ENCODE results near the gene CWH43. TPM values are rescaled to one million over a fixed set of nuclear protein-coding genes. Genes with fewer than 3 reads are reported as not detected.

Gene CWH43
- total and polyA plus RNA-seq, 9 of the 15 experiments (the other 6 are each of a cell fraction or from before 2014, with no cell fraction given) = not detected

DNA sequence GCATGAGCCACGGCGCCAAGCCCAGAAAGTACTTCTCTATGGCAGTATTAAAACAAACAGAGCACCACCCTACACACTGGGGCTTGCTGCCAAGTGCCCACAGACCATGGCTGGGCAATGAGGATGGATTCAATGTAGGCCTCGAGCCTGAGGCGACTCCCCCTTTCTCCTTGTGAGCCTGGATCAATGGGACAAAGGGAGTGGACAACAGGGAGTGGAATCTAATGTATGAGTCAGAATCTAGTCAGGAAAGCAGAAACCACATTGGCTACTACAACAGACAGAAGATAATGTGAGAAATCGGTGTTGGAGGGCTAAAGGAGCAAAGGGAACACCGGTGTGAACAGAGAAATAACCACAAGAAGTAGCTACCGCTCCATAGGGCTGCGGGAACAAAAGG lies 41.8 kb upstream of the CWH43 start:
- H2AFZ ChIP-seq (ENCODE audit: low read depth, low read length) = peak overlapping the region; percentile 49
- no peak overlapping the region for H3K9ac ChIP-seq (ENCODE audit: insufficient read depth in 1 of 2, low read depth in 2 of 2, low read length in 2 of 2)
- TF ChIP-seq RBFOX2 (IDR thresholded peaks at IDR 0.05; ENCODE audit: low read depth, low read length) (no peak), GTF2A2 (tag; IDR thresholded peaks at IDR 0.05) (no peak), CBX1 (IDR thresholded peaks at IDR 0.05; ENCODE audit: low read depth) (no peak), ESRRB (CRISPR knock-in tag; IDR thresholded peaks at IDR 0.05; ENCODE audit: borderline replicate concordance) (no peak), GABPB1 (CRISPR knock-in tag; IDR thresholded peaks at IDR 0.05) (0 out of 2 replicates have a peak, but pooled peaks have one; percentile 20), ZNF75A (CRISPR knock-in tag; IDR thresholded peaks at IDR 0.05) (no peak), MCM2 (IDR thresholded peaks at IDR 0.05; ENCODE audit: low read depth) (no peak), NFE2L1 (tag; IDR thresholded peaks at IDR 0.05; ENCODE audit: borderline replicate concordance, low read depth) (no peak), ZNF12 (CRISPR knock-in tag; IDR thresholded peaks at IDR 0.05) (no peak), ZNF121 (CRISPR knock-in tag; conservative IDR thresholded peaks at IDR 0.05) (no peak), FOSL1 (tag; conservative IDR thresholded peaks at IDR 0.05) (0 out of 2 replicates have a peak, but pooled peaks have one; percentile 13), KAT2B (IDR thresholded peaks at IDR 0.05; ENCODE audit: low read depth, low read length) (no peak), ZEB2 (IDR thresholded peaks at IDR 0.05) (no peak)
- TF ChIP-seq, protein P1, sequence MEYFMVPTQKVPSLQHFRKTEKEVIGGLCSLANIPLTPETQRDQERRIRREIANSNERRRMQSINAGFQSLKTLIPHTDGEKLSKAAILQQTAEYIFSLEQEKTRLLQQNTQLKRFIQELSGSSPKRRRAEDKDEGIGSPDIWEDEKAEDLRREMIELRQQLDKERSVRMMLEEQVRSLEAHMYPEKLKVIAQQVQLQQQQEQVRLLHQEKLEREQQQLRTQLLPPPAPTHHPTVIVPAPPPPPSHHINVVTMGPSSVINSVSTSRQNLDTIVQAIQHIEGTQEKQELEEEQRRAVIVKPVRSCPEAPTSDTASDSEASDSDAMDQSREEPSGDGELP (CRISPR knock-in tag; IDR thresholded peaks at IDR 0.05; ENCODE audit: borderline replicate concordance) = peak; percentile 19; the same call in 1 of the 2 replicates
- TF ChIP-seq, protein P2, sequence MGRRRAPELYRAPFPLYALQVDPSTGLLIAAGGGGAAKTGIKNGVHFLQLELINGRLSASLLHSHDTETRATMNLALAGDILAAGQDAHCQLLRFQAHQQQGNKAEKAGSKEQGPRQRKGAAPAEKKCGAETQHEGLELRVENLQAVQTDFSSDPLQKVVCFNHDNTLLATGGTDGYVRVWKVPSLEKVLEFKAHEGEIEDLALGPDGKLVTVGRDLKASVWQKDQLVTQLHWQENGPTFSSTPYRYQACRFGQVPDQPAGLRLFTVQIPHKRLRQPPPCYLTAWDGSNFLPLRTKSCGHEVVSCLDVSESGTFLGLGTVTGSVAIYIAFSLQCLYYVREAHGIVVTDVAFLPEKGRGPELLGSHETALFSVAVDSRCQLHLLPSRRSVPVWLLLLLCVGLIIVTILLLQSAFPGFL (CRISPR knock-in tag; IDR thresholded peaks at IDR 0.05) = 0 out of 2 replicates have a peak, but pooled peaks have one; percentile 39
- TF ChIP-seq, protein P3, sequence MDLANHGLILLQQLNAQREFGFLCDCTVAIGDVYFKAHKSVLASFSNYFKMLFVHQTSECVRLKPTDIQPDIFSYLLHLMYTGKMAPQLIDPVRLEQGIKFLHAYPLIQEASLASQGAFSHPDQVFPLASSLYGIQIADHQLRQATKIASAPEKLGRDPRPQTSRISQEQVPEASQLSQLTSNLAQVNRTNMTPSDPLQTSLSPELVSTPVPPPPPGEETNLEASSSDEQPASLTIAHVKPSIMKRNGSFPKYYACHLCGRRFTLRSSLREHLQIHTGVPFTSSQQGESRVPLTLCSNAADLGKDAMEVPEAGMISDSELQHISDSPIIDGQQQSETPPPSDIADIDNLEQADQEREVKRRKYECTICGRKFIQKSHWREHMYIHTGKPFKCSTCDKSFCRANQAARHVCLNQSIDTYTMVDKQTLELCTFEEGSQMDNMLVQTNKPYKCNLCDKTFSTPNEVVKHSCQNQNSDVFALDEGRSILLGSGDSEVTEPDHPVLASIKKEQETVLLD (IDR thresholded peaks at IDR 0.05) = no peak
- peak; percentile 28 for ATAC-seq
- no peaks in the 10 kb centered on the region for H3K9me1 ChIP-seq (ENCODE audit: control insufficient read depth, insufficient read depth, low read length)
- peaks cover 0 to 4% of the 10 kb centered on the region in 2 experiments; a peak in 1 of 5 replicates for H3K27me3 ChIP-seq (ENCODE audit: control insufficient read depth in 2 of 2, insufficient read depth in 2 of 2, low read length in 2 of 2)
- peak; percentile 70 for FAIRE-seq
- WGBS (ENCODE audit: insufficient coverage, low coverage, missing lambda C conversion rate) = 34% methylated on average over 8 of the region's 8 CpGs
- intact Hi-C loops (cut with micrococcal nuclease) (no loop called here), in situ Hi-C loops (cut with MboI) (no loop called here)
- CTCF ChIA-PET (ENCODE audit: low intra/inter-chr PET ratio) = no interaction called here
- POLR2A ChIA-PET = interaction anchor here (0.6 kb wide), 1 partner anchor 146 kb away, joined by 3 read pairs; no protein-coding TSS in a partner anchor
- peak in 1 of 4 experiments; percentile 13 for DNase-seq (ENCODE audit: extremely low read depth in 1 of 4, low spot score in 3 of 4)
- H4K20me1 ChIP-seq (replicated peaks; ENCODE audit: control insufficient read depth, insufficient read depth, low read length) = no peaks in the 10 kb centered on the region
- no TSS peak for BruUV-seq (replicated peaks)
- no peaks in the 10 kb centered on the region for H3K9me3 ChIP-seq (replicated peaks; ENCODE audit: control insufficient read depth, insufficient read depth, low read depth, low read length)
- no peaks in the 10 kb centered on the region; a peak in 2 of 5 replicates for H3K4me1 ChIP-seq (replicated peaks in 1 of 2; ENCODE audit: control insufficient read depth in 2 of 2, insufficient read depth in 2 of 2, low read length in 2 of 2)
- H3K4me3 ChIP-seq = no peak overlapping the region
- no peak overlapping the region for H3K27ac ChIP-seq (ENCODE audit: extremely low read depth, low read depth, low read length)
- no peaks in the 10 kb centered on the region for H3K36me3 ChIP-seq (ENCODE audit: control insufficient read depth, insufficient read depth, low read length)
- H3K4me2 ChIP-seq (ENCODE audit: insufficient read depth, low read length) = no peak overlapping the region
- H3K79me2 ChIP-seq (ENCODE audit: control insufficient read depth, insufficient read depth, low read length) = no peaks in the 10 kb centered on the region
